Measurements from ENCODE around the gene ELL2. TPM values are rescaled to one million over a fixed set of nuclear protein-coding genes. Genes with fewer than 3 reads are reported as not detected.

Gene ELL2
- total and polyA plus RNA-seq, 10 donors = 4.3 to 109 (median 66.8) TPM

DNA sequence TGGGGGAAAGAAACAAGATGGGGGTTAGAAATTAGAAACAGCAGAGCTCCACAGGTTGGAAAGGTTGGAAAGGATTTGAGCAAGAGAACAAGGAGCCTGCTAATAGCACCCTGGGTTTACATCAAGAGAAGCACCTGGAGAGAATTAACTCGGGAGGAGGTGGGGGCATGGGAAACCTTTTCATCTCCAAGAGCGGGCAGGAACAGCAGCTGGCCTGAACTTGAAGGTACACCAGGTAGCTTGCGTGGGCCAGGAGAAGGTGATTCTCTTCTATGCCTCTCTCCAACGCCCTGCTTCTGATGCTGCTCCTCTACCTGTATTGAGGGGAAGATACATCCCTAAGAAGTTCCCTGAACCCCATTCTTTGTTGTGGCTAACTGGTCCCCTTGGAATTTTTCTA is 102.0 kb downstream of the ELL2 start:
- Histone ChIP-seq H3K27me3 (replicated peaks in 1 of 7) (no peaks in the 10 kb centered on the region), H3K4me3 (no peak overlapping the region), H3K36me3 (no peaks in the 10 kb centered on the region), H3K4me1 (peaks cover 0 to 54% (median 37%) of the 10 kb centered on the region in 6 donors), H3K27ac (no peak overlapping the region), H3K9me3 (no peaks in the 10 kb centered on the region)
- intact Hi-C loops (cut with DNase I; ENCODE audit: low total_unique reads) = loop anchor here (5.0 kb wide), 1 partner anchor 473 kb away; no protein-coding TSS in a partner anchor
- no peak for TF ChIP-seq POLR2A (IDR thresholded peaks at IDR 0.05)
- TF ChIP-seq, protein P1, sequence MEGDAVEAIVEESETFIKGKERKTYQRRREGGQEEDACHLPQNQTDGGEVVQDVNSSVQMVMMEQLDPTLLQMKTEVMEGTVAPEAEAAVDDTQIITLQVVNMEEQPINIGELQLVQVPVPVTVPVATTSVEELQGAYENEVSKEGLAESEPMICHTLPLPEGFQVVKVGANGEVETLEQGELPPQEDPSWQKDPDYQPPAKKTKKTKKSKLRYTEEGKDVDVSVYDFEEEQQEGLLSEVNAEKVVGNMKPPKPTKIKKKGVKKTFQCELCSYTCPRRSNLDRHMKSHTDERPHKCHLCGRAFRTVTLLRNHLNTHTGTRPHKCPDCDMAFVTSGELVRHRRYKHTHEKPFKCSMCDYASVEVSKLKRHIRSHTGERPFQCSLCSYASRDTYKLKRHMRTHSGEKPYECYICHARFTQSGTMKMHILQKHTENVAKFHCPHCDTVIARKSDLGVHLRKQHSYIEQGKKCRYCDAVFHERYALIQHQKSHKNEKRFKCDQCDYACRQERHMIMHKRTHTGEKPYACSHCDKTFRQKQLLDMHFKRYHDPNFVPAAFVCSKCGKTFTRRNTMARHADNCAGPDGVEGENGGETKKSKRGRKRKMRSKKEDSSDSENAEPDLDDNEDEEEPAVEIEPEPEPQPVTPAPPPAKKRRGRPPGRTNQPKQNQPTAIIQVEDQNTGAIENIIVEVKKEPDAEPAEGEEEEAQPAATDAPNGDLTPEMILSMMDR (IDR thresholded peaks at IDR 0.05 in 8 of 11, conservative IDR thresholded peaks at IDR 0.05 in 3 of 11) = no peak
- no peak for TF ChIP-seq POLR2AphosphoS5 (IDR thresholded peaks at IDR 0.05)
- no peak for DNase-seq
- 88 to 99% (median 95%) methylated on average over 4 of the region's 4 CpGs for WGBS, 5 donors

DNA sequence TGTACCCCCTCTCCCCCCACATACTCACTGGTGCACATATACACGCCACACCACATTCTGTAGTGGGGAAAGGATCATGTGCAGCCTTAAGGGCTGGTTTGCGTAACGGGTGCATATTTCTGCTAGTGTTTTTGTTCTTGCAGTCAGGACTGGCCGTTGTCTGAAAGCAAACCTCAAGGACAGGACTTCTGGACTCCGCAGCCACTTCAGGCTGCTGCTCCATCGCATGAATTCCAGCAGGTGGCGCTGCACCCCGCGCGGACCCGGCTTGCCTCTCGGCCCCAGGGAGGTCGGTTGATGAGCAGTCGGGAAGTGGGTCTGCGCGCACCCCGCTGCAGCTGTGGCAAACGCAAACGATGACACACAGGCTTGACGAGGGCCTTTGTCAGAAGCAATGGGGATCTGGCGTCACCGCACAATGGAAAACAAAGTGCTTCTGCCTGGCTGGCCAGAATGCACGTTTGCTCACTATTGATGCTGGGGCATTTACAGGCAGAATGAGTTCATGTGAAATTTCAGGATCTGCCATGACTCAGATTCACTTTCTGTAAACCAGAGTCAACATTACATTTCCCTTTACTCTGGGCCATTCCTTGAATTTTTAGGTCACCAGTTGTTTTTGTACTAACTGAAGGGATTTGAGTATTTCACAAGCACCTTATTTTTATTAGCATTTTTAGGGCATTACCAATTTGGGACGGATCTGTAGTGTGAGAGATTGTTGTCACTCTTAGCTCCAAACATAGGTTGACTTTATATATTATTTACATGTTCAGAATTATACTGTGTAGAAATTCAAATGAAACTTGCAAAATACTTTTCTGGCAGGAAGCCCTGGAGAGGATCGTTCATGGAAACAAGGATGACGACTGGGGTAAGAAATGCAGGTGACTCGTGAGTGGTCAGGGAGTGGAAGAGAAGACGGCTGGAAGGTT is 102.7 kb downstream of the ELL2 start:
- H3K4me3 ChIP-seq = peak overlapping the region in 4 of 8 donors; percentile 12 to 60 (median 16)
- intact Hi-C loops (cut with DNase I; ENCODE audit: low total_unique reads) = loop anchor here (5.0 kb wide), 1 partner anchor 473 kb away; no protein-coding TSS in a partner anchor
- TF ChIP-seq, protein P1 (IDR thresholded peaks at IDR 0.05 in 8 of 11, conservative IDR thresholded peaks at IDR 0.05 in 3 of 11) = peak; percentile 98 to 99 (median 98)
- TF ChIP-seq POLR2A (IDR thresholded peaks at IDR 0.05) (no peak), POLR2AphosphoS5 (IDR thresholded peaks at IDR 0.05) (peak; percentile 79 to 87 (median 81))
- H3K27ac ChIP-seq = peak overlapping the region in 4 of 8 donors; percentile 31 to 65 (median 50)
- H3K4me1 ChIP-seq = peaks cover 0 to 54% (median 37%) of the 10 kb centered on the region in 6 donors
- DNase-seq = peak; percentile 98
- 13 to 20% (median 16%) methylated on average over 24 to 28 of the region's 28 CpGs for WGBS, 5 donors
- H3K9me3 ChIP-seq = no peaks in the 10 kb centered on the region
- H3K36me3 ChIP-seq = no peaks in the 10 kb centered on the region
- H3K27me3 ChIP-seq (replicated peaks in 1 of 7) = no peaks in the 10 kb centered on the region

DNA sequence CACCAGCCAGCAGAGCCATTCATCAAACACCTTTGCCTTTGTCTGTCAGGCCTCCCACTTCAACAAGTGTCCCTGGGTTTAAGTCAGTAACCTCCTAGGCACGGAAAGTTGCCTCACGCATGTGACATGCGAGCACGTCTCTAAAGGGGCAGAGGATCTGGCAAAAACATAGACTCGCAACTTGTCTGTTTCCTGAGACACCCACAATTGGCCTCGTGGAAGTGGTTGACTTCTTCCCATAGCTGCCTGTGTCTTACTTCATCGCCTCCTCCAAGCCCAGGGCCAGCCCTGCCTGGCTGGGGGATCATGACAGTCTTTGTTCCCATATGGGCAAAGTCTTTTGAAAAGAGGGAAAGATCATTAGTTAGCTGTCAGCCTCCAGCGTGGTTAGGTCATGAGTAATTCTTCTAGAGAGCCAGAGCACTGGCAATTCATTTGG is 103.6 kb downstream of the ELL2 start:
- H3K4me3 ChIP-seq = no peak overlapping the region
- WGBS, 5 donors = 47 to 74% (median 57%) methylated on average over 8 of the region's 8 CpGs
- no peaks in the 10 kb centered on the region for H3K36me3 ChIP-seq
- H3K27ac ChIP-seq = peak overlapping the region in 5 of 8 donors; percentile 20 to 65 (median 40)
- H3K9me3 ChIP-seq = no peaks in the 10 kb centered on the region
- DNase-seq = no peak
- intact Hi-C loops (cut with DNase I; ENCODE audit: low total_unique reads) = loop anchor here (5.0 kb wide), 1 partner anchor 474 kb away; no protein-coding TSS in a partner anchor
- no peaks in the 10 kb centered on the region for H3K27me3 ChIP-seq (replicated peaks in 1 of 7)
- H3K4me1 ChIP-seq = peaks cover 0 to 47% (median 36%) of the 10 kb centered on the region in 6 donors
- TF ChIP-seq, protein P1 (IDR thresholded peaks at IDR 0.05 in 8 of 11, conservative IDR thresholded peaks at IDR 0.05 in 3 of 11) = no peak
- TF ChIP-seq POLR2AphosphoS5 (IDR thresholded peaks at IDR 0.05) (no peak), POLR2A (IDR thresholded peaks at IDR 0.05) (no peak)
